GM12801 (cell line): ENCODE results near the gene UNC45B.
"Not testable (repeated sequence)": the region's sequence is repeated elsewhere in the genome, so short reads cannot be mapped to it uniquely, and the experiment has no call there.

Experiments used
- CTCF ChIP-seq: IDR thresholded peaks from one replicate; pipeline ENCODE4 v1.5.1; 2011; ENCODE audit warnings: control low read depth; ENCODE audit not compliant: insufficient read length; ENCODE audit errors: extremely low read depth

The UNC45B gene

DNA sequence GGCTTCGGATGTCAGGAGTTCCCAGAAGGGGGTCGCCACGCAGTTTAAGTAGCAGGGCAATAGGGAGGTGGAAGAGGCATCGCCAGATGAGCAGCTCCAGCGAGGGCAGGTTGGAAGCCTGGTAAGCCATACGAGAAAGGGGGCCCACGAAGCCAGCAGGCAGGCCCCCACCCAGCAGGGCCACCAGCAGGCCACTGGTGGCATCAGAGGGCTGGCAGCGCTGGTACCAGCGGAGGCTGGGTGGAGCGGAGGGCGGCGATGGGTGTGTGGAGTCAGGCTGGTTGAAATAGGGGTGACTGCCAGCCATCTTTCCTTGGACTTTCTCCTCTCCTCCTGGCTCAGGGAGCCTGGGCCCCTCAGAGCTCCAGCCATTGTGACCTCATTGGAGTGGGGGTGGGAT is 46.4 kb downstream of the UNC45B start, which contains the start of gene SLC35G3:
TSS of gene SLC35G3 (minus strand) at position 393 of the 400 bp plus-strand sequence. CDS start at position 307, 86 bp downstream.
- not testable (repeated sequence) for TF ChIP-seq CTCF

DNA sequence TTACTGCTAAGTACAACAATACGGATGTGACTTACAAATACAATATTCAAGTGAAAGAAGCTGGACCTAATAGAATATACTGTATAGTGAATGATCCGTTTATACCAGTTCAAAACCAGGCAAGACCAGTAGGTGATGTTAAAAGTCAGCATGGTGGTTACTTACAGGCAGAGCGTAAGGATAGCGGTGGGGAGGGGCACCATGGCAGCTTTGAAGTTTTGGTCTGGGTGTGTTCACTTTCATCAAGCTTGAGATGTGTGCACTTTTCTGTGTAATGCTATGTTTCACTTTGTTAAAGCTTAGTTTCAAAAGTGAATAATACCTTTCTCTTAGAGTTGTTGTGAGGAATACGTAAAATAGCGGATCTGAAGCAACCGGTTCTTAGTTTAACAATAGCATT is 63.1 kb downstream of the UNC45B start:
- no peak for TF ChIP-seq CTCF

GRCh38 chr17:35212668-35213067 is 65.1 kb downstream of the UNC45B start:
- TF ChIP-seq CTCF: no peak

- no peak for TF ChIP-seq CTCF
Measured at GRCh38 chr17:35213412-35213940, 65.9 kb downstream of the UNC45B start.

- TF ChIP-seq CTCF: no peak
Measured at GRCh38 chr17:35214192-35214591, 66.6 kb downstream of the UNC45B start.

DNA sequence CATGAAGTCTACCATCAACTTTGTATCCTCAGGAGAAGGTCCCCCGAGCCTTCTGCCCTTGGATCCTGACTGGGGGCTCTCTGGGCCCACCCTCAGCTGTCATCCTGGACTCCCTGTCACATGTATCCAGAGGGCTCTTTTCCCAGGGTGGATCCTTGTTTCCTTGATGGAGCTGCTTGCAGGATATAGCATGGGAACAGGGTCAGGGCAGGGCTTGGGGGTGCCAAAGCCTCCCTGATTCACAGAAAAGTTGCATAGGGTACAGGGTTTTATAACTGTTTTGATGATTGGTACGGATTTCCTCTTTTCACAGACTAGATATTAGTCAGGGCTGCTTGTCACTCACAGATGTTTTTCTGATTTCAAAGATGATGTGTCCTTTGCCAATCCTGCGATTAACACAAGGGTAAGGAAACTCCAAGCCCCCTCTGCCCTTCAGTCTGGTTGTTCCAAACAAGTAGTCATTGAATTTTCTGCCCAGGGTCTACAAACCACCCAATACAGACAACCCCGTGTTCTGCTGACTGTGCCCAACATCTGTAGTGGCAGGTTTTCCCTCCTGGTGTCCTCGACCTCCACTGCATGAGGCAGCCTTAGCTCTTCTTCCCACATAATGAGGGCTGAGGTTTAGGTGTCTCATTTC is 67.1 kb downstream of the UNC45B start:
- no peak for TF ChIP-seq CTCF

DNA sequence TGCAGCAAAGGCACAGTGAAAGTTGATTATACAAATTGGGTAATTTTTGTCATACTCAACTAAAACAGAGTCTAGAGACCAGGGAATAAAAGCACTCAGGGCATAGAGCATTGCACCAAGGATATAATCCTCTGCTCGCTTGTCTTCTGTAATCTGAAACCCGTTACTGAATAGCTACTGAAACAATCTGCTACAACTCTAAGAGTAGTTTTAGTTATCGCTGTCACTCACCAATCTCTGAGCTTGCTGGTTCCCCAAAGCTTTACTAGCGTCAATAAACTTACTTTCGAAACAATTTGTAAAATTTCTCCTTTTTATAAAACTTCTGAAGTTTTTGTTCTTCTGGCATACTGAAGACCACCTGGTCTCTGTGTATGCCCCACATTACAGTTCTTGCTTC is 69.5 kb downstream of the UNC45B start:
- no peak for TF ChIP-seq CTCF

- no peak for TF ChIP-seq CTCF
Measured at GRCh38 chr17:35218915-35219314, 71.3 kb downstream of the UNC45B start.
